ENCODE measurements around the gene TICRR. TPM values are rescaled to one million over a fixed set of nuclear protein-coding genes. Genes with fewer than 3 reads are reported as not detected.
A peak's percentile ranks its signal among the peaks of the same experiment; 100 is the strongest.

The TICRR gene
- total and polyA plus RNA-seq, 4 donors = under 0.01 to 7.3 (median 0.15) TPM

DNA sequence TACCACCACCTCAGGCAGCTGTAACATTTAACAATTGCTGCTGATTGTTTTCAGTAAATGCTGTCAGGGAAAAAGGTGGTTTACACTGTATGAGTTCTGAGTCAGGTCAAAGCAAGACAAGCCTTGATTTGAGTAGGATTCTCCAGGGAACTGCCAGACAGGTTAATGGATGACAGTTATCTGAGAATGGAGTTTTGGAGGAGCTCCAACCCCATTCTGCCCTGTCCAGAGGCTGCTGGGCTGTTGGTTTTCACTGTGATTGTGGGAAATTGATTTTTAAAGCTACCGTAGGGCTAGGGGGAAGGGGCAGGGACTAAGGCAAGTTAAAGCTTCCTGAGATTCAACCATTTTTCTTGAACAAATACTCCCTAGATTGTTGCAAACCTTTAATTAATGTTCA is 39.9 kb downstream of the TICRR start:
- no peak for DNase-seq (ENCODE audit: low spot score)
- Histone ChIP-seq H3K4me1 (ENCODE audit: control insufficient read depth in 4 of 4, insufficient read depth in 4 of 4, low read length in 3 of 4) (peaks cover 0 to 4% (median 0%) of the 10 kb centered on the region in 4 donors), H3K4me3 (ENCODE audit: low read depth in 1 of 3, low read length in 3 of 3) (no peak overlapping the region), H3K9ac (ENCODE audit: low read depth in 1 of 2, low read length in 2 of 2) (no peak overlapping the region), H3K36me3 (ENCODE audit: control insufficient read depth in 4 of 4, insufficient read depth in 3 of 4, low read depth in 1 of 4, low read length in 3 of 4) (no peaks in the 10 kb centered on the region), H3K27me3 (ENCODE audit: control insufficient read depth in 4 of 4, insufficient read depth in 4 of 4, low read length in 3 of 4) (no peaks in the 10 kb centered on the region), H3K9me3 (ENCODE audit: control insufficient read depth in 4 of 4, low read length in 3 of 4) (peaks cover 0 to 5% (median 2%) of the 10 kb centered on the region in 4 donors), H3K27ac (ENCODE audit: low read depth in 1 of 2, low read length in 2 of 2) (no peak overlapping the region)
- 44% methylated on average over 1 of the region's 1 CpG for WGBS
- TF ChIP-seq RXRA (IDR thresholded peaks at IDR 0.05) (no peak), FOXA2 (IDR thresholded peaks at IDR 0.05) (no peak), NR2F2 (IDR thresholded peaks at IDR 0.05) (no peak), YY1 (IDR thresholded peaks at IDR 0.05) (peak; percentile 52), JUND (IDR thresholded peaks at IDR 0.05) (no peak), EGR1 (IDR thresholded peaks at IDR 0.05; ENCODE audit: low read depth in 2 of 2) (no peak), HNF4G (IDR thresholded peaks at IDR 0.05) (no peak), RAD21 (IDR thresholded peaks at IDR 0.05) (peak in 1 of 2 donors; percentile 4), SP1 (IDR thresholded peaks at IDR 0.05) (peak; percentile 12), TAF1 (conservative IDR thresholded peaks at IDR 0.05) (no peak)
- TF ChIP-seq, protein P1, sequence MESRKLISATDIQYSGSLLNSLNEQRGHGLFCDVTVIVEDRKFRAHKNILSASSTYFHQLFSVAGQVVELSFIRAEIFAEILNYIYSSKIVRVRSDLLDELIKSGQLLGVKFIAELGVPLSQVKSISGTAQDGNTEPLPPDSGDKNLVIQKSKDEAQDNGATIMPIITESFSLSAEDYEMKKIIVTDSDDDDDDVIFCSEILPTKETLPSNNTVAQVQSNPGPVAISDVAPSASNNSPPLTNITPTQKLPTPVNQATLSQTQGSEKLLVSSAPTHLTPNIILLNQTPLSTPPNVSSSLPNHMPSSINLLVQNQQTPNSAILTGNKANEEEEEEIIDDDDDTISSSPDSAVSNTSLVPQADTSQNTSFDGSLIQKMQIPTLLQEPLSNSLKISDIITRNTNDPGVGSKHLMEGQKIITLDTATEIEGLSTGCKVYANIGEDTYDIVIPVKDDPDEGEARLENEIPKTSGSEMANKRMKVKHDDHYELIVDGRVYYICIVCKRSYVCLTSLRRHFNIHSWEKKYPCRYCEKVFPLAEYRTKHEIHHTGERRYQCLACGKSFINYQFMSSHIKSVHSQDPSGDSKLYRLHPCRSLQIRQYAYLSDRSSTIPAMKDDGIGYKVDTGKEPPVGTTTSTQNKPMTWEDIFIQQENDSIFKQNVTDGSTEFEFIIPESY (IDR thresholded peaks at IDR 0.05) = no peak

DNA sequence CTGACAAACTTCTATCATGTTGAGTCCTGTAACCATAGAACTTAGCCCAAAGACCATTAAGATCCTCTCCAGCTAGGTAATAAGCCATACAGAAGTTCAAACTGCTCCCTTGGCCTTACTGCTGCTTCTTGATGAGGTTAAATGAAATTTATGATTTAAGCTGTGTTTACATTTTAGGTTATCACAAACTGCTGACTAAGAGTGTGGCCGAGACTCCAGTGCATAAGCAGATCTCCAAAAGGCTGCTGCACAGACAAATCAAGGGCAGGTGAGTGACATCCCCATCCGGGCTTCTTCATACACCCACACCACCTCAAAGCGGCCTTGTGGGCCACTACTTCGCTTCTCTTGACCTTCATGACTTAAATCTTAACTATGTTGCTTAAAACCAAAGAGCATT is 41.0 kb downstream of the TICRR start:
- peaks cover 0 to 4% (median 0%) of the 10 kb centered on the region in 4 donors for H3K4me1 ChIP-seq (ENCODE audit: control insufficient read depth in 4 of 4, insufficient read depth in 4 of 4, low read length in 3 of 4)
- no peak for DNase-seq (ENCODE audit: low spot score)
- WGBS = 95% methylated on average over 4 of the region's 4 CpGs
- TF ChIP-seq JUND (IDR thresholded peaks at IDR 0.05) (no peak), ATF3 (IDR thresholded peaks at IDR 0.05) (no peak), RXRA (IDR thresholded peaks at IDR 0.05) (no peak), EGR1 (IDR thresholded peaks at IDR 0.05; ENCODE audit: low read depth in 2 of 2) (no peak), HNF4A (conservative IDR thresholded peaks at IDR 0.05) (no peak), GABPA (IDR thresholded peaks at IDR 0.05 in 1 of 2, conservative IDR thresholded peaks at IDR 0.05 in 1 of 2) (no peak), SP1 (IDR thresholded peaks at IDR 0.05) (no peak), YY1 (IDR thresholded peaks at IDR 0.05) (no peak), FOXA2 (IDR thresholded peaks at IDR 0.05) (no peak), RAD21 (IDR thresholded peaks at IDR 0.05) (no peak), NR2F2 (IDR thresholded peaks at IDR 0.05) (no peak)
- TF ChIP-seq, protein P2, sequence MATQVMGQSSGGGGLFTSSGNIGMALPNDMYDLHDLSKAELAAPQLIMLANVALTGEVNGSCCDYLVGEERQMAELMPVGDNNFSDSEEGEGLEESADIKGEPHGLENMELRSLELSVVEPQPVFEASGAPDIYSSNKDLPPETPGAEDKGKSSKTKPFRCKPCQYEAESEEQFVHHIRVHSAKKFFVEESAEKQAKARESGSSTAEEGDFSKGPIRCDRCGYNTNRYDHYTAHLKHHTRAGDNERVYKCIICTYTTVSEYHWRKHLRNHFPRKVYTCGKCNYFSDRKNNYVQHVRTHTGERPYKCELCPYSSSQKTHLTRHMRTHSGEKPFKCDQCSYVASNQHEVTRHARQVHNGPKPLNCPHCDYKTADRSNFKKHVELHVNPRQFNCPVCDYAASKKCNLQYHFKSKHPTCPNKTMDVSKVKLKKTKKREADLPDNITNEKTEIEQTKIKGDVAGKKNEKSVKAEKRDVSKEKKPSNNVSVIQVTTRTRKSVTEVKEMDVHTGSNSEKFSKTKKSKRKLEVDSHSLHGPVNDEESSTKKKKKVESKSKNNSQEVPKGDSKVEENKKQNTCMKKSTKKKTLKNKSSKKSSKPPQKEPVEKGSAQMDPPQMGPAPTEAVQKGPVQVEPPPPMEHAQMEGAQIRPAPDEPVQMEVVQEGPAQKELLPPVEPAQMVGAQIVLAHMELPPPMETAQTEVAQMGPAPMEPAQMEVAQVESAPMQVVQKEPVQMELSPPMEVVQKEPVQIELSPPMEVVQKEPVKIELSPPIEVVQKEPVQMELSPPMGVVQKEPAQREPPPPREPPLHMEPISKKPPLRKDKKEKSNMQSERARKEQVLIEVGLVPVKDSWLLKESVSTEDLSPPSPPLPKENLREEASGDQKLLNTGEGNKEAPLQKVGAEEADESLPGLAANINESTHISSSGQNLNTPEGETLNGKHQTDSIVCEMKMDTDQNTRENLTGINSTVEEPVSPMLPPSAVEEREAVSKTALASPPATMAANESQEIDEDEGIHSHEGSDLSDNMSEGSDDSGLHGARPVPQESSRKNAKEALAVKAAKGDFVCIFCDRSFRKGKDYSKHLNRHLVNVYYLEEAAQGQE (IDR thresholded peaks at IDR 0.05) = no peak
- TF ChIP-seq, protein P1 (IDR thresholded peaks at IDR 0.05) = no peak
- H3K27ac ChIP-seq (ENCODE audit: low read depth in 1 of 2, low read length in 2 of 2) = no peak overlapping the region
- H3K4me3 ChIP-seq (ENCODE audit: low read depth in 1 of 3, low read length in 3 of 3) = no peak overlapping the region
- no peaks in the 10 kb centered on the region for H3K36me3 ChIP-seq (ENCODE audit: control insufficient read depth in 4 of 4, insufficient read depth in 3 of 4, low read depth in 1 of 4, low read length in 3 of 4)
- no peak overlapping the region for H3K9ac ChIP-seq (ENCODE audit: low read depth in 1 of 2, low read length in 2 of 2)
- peaks cover 0 to 5% (median 2%) of the 10 kb centered on the region in 4 donors for H3K9me3 ChIP-seq (ENCODE audit: control insufficient read depth in 4 of 4, low read length in 3 of 4)
- no peaks in the 10 kb centered on the region for H3K27me3 ChIP-seq (ENCODE audit: control insufficient read depth in 4 of 4, insufficient read depth in 4 of 4, low read length in 3 of 4)

All from liver (tissue), 9 donors.